Esophagus (tissue), 2 donors: ENCODE results near the gene SMS. TPM values are rescaled to one million over a fixed set of nuclear protein-coding genes. Genes with fewer than 3 reads are reported as not detected.

Experiments
- H3K27ac ChIP-seq, 2 donors: one replicate each; pipeline ENCODE4 v1.5.1; 2013; ENCODE audit warnings: low read depth in 2 of 2, mild to moderate bottlenecking in 2 of 2, inconsistent platforms in 1 of 2, low read length in 1 of 2, moderate library complexity in 1 of 2
- H3K27me3 ChIP-seq, 2 donors: one replicate each; pipeline ENCODE4 v1.6.1; 2013; ENCODE audit warnings: low read length in 2 of 2, control low read depth in 1 of 2, mild to moderate bottlenecking in 1 of 2; ENCODE audit not compliant: insufficient read depth in 2 of 2, control insufficient read depth in 1 of 2
- H3K36me3 ChIP-seq, 2 donors: one replicate each; pipeline ENCODE4 v1.6.1; 2013; ENCODE audit warnings: low read length in 1 of 2; ENCODE audit not compliant: control insufficient read depth in 2 of 2, insufficient read depth in 2 of 2
- H3K4me1 ChIP-seq, 2 donors: one replicate each; pipeline ENCODE4 v1.6.1; 2013; ENCODE audit warnings: low read length in 1 of 2; ENCODE audit not compliant: control insufficient read depth in 2 of 2, insufficient read depth in 2 of 2
- H3K4me3 ChIP-seq, 2 donors: one replicate each; pipeline ENCODE4 v1.5.1; 2013; ENCODE audit warnings: low read length in 2 of 2, mild to moderate bottlenecking in 2 of 2, low read depth in 1 of 2, moderate library complexity in 1 of 2
- H3K9me3 ChIP-seq, 2 donors: one replicate each; pipeline ENCODE4 v1.6.1; 2013; ENCODE audit warnings: mild to moderate bottlenecking in 2 of 2, low read depth in 1 of 2, low read length in 1 of 2, moderate library complexity in 1 of 2; ENCODE audit not compliant: control insufficient read depth in 2 of 2, insufficient read depth in 1 of 2
- WGBS, 2 donors: extraction: QIAGEN DNeasy Blood & Tissue Kit; methylation state at CpG; one replicate each; pipeline ENCODE4 v1.1.7; 2013; 5-methylcytosine and 5-hydroxymethylcytosine counted together
- polyA plus RNA-seq, 2 donors: library from polyadenylated mRNA; stranded (reverse); fragments of 200-250 nt; gene quantifications; one replicate each; pipeline ENCODE4 v1.2.3, GENCODE V29; 2013
- donor health status: healthy with polysubstance abuse.
- donor health status: Bipolar disorder and iron deficiency.

Gene SMS
- polyA plus RNA-seq, 2 donors: 26.6 to 43.2 TPM

GRCh38 chrX:21972721-21973120 lies 32.2 kb downstream of the SMS start:
- Histone ChIP-seq H3K27me3 (no peaks in the 10 kb centered on the region), H3K9me3 (no peaks in the 10 kb centered on the region), H3K4me3 (no peak overlapping the region), H3K27ac (no peak overlapping the region), H3K36me3 (peaks cover 0 to 2% of the 10 kb centered on the region in 2 donors), H3K4me1 (no peaks in the 10 kb centered on the region)
- WGBS, 2 donors: 72% methylated on average over 7 of the region's 7 CpGs

GRCh38 chrX:21973321-21974010 lies 33.0 kb downstream of the SMS start:
- no peaks in the 10 kb centered on the region for H3K4me1 ChIP-seq
- H3K27ac ChIP-seq: peak overlapping the region; percentile 18 to 59
- 82 to 85% methylated on average over 12 of the region's 12 CpGs for WGBS, 2 donors
- H3K36me3 ChIP-seq: peaks cover 0 to 2% of the 10 kb centered on the region in 2 donors
- H3K27me3 ChIP-seq: no peaks in the 10 kb centered on the region
- no peaks in the 10 kb centered on the region for H3K9me3 ChIP-seq
- H3K4me3 ChIP-seq: no peak overlapping the region

GRCh38 chrX:21974011-21974385 lies 33.5 kb downstream of the SMS start:
- Histone ChIP-seq H3K27me3 (no peaks in the 10 kb centered on the region), H3K4me3 (no peak overlapping the region), H3K9me3 (no peaks in the 10 kb centered on the region), H3K36me3 (peaks cover 0 to 2% of the 10 kb centered on the region in 2 donors), H3K27ac (peak overlapping the region; percentile 42 to 59), H3K4me1 (no peaks in the 10 kb centered on the region)
- WGBS, 2 donors: 29 to 33% methylated on average over 2 of the region's 2 CpGs

GRCh38 chrX:21975242-21975641 lies 34.7 kb downstream of the SMS start:
- H3K27ac ChIP-seq: no peak overlapping the region
- H3K36me3 ChIP-seq: no peaks in the 10 kb centered on the region
- H3K27me3 ChIP-seq: no peaks in the 10 kb centered on the region
- H3K4me3 ChIP-seq: no peak overlapping the region
- no peaks in the 10 kb centered on the region for H3K4me1 ChIP-seq
- WGBS, 2 donors: 88 to 93% methylated on average over 3 of the region's 3 CpGs
- no peaks in the 10 kb centered on the region for H3K9me3 ChIP-seq

- Histone ChIP-seq H3K36me3 (no peaks in the 10 kb centered on the region), H3K9me3 (no peaks in the 10 kb centered on the region), H3K4me3 (no peak overlapping the region), H3K27me3 (no peaks in the 10 kb centered on the region), H3K27ac (no peak overlapping the region), H3K4me1 (no peaks in the 10 kb centered on the region)
- 41 to 46% methylated on average over 6 of the region's 6 CpGs for WGBS, 2 donors
Observed at GRCh38 chrX:21975812-21976211, 35.3 kb downstream of the SMS start.

GRCh38 chrX:21978346-21978745 lies 37.8 kb downstream of the SMS start:
- H3K36me3 ChIP-seq: no peaks in the 10 kb centered on the region
- no peak overlapping the region for H3K4me3 ChIP-seq
- H3K27ac ChIP-seq: no peak overlapping the region
- H3K4me1 ChIP-seq: no peaks in the 10 kb centered on the region
- WGBS, 2 donors: 91 to 97% methylated on average over 5 of the region's 5 CpGs
- H3K27me3 ChIP-seq: no peaks in the 10 kb centered on the region
- no peaks in the 10 kb centered on the region for H3K9me3 ChIP-seq

DNA sequence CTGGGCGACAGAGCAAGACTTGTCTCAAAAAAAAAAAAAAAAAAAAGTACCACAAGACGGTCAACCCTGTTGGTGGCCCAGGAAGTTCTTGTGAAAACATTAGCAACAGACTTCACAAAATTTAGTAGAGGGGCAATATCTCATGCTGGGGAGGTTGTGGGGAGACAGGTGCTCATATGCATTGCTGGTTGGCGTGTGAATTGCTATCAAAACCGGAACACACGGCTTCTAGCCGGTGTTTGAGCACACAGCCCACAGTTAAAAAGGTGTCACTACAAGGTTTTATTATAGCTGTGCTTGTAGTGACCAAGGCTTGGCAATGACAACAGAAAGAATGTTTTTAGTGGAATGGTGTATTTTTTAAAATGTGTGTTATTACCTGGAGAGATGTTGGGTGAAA lies 41.8 kb downstream of the SMS start:
- Histone ChIP-seq H3K27me3 (no peaks in the 10 kb centered on the region), H3K27ac (no peak overlapping the region), H3K36me3 (no peaks in the 10 kb centered on the region), H3K9me3 (no peaks in the 10 kb centered on the region), H3K4me3 (no peak overlapping the region), H3K4me1 (no peaks in the 10 kb centered on the region)
- WGBS, 2 donors: 80 to 89% methylated on average over 5 to 6 of the region's 6 CpGs

DNA sequence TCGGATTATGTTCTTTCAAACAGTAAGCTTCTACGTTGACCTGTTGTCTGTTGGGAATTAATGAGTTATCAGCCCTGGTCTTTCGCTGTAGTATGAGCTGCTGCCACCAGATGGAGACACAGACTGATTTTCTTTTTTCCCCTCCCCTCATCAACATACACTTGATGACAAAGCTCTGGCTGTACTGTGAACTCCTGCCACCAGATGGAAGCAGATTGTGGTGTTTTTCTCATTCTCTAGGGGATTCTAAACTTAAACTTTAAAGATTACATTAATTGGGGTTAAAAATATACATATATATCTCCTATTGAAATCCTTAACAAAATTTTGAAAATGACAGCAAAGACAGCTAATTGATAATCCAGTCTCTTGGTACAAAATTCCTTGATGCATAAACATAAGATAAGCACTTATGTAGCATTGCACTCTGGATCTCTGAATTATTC lies 44.8 kb downstream of the SMS start:
- no peaks in the 10 kb centered on the region for H3K27me3 ChIP-seq
- H3K9me3 ChIP-seq: no peaks in the 10 kb centered on the region
- H3K36me3 ChIP-seq: peaks cover 0 to 3% of the 10 kb centered on the region in 2 donors
- H3K27ac ChIP-seq: no peak overlapping the region
- H3K4me1 ChIP-seq: no peaks in the 10 kb centered on the region
- no peak overlapping the region for H3K4me3 ChIP-seq
- 6 to 9% methylated on average over 3 of the region's 3 CpGs for WGBS, 2 donors

DNA sequence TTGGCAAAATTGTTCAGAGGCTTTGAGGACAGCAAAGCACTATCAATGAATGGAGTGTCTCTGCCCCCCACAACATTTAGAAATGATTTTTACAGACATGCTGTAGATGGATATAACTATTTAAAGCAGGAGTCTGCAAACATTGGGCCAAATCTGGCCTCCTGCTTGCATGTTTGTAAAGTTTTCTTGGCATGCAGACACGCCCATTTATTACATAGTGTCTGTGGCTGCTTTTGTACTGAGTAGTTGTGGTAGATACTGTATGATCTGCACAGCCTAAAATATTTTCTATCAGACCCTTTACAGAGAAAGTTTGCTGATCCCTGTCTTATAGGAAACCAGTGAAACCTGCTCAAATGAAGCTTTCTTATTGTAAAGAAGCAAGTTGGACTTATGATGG lies 46.1 kb downstream of the SMS start:
- H3K27me3 ChIP-seq: no peaks in the 10 kb centered on the region
- no peaks in the 10 kb centered on the region for H3K9me3 ChIP-seq
- H3K27ac ChIP-seq: no peak overlapping the region
- no peak overlapping the region for H3K4me3 ChIP-seq
- no peaks in the 10 kb centered on the region for H3K4me1 ChIP-seq
- 38 to 65% methylated on average over 1 of the region's 1 CpG for WGBS, 2 donors
- H3K36me3 ChIP-seq: peaks cover 0 to 3% of the 10 kb centered on the region in 2 donors

DNA sequence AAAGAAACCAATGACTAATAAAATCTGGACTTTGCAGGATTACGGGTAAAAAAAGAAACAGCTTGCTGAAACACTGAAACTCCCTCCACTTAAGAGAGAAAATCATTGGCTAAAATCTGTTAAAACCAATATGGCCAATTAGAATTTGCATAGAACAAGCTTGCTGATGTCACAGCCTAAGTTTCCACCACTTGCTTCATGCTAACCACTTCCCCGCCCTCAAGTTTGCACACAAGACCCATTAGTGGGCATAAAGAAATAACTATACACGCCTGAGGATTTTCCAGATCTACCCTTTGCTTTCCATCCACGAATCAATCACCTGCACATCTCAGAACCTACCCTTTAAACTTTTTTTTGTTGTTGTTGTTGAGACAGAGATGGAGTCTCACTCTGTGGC lies 48.9 kb downstream of the SMS start:
- no peaks in the 10 kb centered on the region for H3K4me1 ChIP-seq
- peaks cover 0 to 6% of the 10 kb centered on the region in 2 donors for H3K36me3 ChIP-seq
- 79 to 86% methylated on average over 4 of the region's 4 CpGs for WGBS, 2 donors
- H3K4me3 ChIP-seq: no peak overlapping the region
- H3K27me3 ChIP-seq: no peaks in the 10 kb centered on the region
- H3K9me3 ChIP-seq: no peaks in the 10 kb centered on the region
- H3K27ac ChIP-seq: no peak overlapping the region
